ENCODE results near the gene MINK1. TPM values are rescaled to one million over a fixed set of nuclear protein-coding genes. Genes with fewer than 3 reads are reported as not detected.

MINK1 gene
- total RNA-seq, 1 donor from 2014 or later, result 117 TPM

DNA sequence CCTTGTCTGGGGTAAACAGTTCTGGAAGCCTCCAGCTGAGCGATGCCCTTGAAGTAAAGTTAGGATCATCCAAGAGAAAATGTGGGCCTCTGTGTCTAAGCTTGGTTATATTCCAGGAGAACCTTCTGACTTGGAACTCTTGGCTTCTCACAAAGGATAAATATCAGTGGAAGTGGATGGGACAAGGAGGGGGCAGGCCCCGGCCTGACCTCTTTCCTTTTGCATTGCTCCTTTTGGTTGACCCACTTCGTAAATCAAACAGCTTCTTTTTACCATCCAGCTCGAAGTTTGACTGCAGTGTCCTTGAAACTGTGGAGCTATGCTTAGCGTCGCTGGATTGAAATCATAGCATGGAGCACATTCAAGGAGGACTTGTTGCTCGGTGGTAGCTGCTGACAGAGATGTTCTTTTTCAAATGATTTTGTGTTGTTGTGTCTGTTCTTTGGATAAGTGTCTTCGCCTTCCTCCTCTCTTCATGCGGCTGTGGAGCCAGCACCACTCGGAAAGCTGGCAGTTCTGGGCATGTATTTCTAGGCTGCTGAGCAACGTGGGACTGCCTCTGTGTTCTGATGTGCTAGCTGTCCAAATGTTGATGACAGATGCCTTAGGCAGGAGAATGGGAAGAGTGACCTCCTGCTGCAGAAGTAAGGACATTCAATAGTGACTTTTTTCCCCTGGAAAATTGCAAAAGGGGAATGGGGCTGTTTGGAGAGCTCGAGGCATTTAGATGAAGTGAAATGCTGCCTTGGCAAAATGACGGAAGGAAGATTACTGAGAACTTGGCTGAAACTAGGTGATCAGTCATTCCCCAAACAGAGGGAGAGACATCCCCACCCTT lies 4.5 kb downstream of the MINK1 start:
- DNase-seq (ENCODE audit: low spot score in 2 of 2, unreplicated experiment in 2 of 2), result no peak
- Mint-ChIP-seq H3K4me1 (peaks cover 48% of the 10 kb centered on the region), H3K27ac (peak overlapping the region; percentile 58), H3K27me3 (ENCODE audit: low read depth) (no peaks in the 10 kb centered on the region), H3K9me3 (no peaks in the 10 kb centered on the region), H3K4me3 (no peak overlapping the region), H3K36me3 (peaks cover 1% of the 10 kb centered on the region)
- TF ChIP-seq, protein P1, sequence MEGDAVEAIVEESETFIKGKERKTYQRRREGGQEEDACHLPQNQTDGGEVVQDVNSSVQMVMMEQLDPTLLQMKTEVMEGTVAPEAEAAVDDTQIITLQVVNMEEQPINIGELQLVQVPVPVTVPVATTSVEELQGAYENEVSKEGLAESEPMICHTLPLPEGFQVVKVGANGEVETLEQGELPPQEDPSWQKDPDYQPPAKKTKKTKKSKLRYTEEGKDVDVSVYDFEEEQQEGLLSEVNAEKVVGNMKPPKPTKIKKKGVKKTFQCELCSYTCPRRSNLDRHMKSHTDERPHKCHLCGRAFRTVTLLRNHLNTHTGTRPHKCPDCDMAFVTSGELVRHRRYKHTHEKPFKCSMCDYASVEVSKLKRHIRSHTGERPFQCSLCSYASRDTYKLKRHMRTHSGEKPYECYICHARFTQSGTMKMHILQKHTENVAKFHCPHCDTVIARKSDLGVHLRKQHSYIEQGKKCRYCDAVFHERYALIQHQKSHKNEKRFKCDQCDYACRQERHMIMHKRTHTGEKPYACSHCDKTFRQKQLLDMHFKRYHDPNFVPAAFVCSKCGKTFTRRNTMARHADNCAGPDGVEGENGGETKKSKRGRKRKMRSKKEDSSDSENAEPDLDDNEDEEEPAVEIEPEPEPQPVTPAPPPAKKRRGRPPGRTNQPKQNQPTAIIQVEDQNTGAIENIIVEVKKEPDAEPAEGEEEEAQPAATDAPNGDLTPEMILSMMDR (IDR thresholded peaks at IDR 0.05; ENCODE audit: unreplicated experiment), result no peak

DNA sequence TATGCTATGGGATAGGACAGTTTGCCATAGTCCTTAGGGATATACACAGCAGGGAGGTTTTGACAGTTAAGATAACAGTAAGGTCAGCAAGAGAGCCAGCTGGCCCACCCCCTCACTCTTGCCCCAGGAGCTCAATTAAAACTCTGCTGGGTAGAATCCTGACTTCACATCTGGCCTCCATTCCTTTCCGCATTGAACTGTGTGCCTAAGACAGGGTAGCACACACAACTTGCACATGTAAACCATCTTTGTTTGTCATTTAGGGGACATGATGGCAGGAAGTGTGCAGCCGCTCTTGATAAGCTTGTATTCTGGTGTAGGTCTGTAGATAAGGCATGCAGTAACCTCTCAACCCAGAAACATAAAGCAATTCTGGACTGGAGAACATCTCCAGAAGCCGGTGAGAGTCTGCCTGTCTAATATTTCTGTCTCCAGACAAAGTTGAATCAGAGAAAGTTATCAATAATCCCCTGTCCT lies 5.2 kb downstream of the MINK1 start:
- H3K27me3 Mint-ChIP-seq (ENCODE audit: low read depth), result no peaks in the 10 kb centered on the region
- TF ChIP-seq, protein P1 (IDR thresholded peaks at IDR 0.05; ENCODE audit: unreplicated experiment), result no peak
- no peak for DNase-seq (ENCODE audit: low spot score in 2 of 2, unreplicated experiment in 2 of 2)
- H3K4me1 Mint-ChIP-seq, result peaks cover 48% of the 10 kb centered on the region
- H3K4me3 Mint-ChIP-seq, result no peak overlapping the region
- H3K9me3 Mint-ChIP-seq, result no peaks in the 10 kb centered on the region
- H3K27ac Mint-ChIP-seq, result peak overlapping the region; percentile 58
- H3K36me3 Mint-ChIP-seq, result peaks cover 1% of the 10 kb centered on the region

DNA sequence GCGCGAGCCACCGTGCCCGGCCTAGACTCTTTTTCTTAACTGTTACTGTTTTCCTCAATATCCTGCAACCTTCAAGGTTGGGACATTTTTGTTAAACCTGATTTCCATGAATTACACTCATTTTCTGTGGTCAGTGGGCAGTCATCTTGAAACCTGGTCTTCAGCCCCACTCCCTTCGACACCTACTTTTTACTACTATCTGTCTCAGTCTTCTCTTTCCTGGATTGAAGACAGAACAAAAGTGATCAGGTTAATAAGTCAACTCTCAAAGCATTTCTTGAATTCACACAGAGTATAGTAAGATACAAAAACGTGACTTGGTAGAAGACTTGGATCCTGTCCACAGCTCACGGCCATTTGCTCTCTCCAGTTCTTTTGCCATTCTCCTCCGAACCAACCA lies 6.1 kb downstream of the MINK1 start:
- no peak for DNase-seq (ENCODE audit: low spot score in 2 of 2, unreplicated experiment in 2 of 2)
- H3K27ac Mint-ChIP-seq, result peak overlapping the region; percentile 61
- no peaks in the 10 kb centered on the region for H3K27me3 Mint-ChIP-seq (ENCODE audit: low read depth)
- peaks cover 43% of the 10 kb centered on the region for H3K4me1 Mint-ChIP-seq
- H3K36me3 Mint-ChIP-seq, result peaks cover 2% of the 10 kb centered on the region
- no peaks in the 10 kb centered on the region for H3K9me3 Mint-ChIP-seq
- TF ChIP-seq, protein P1 (IDR thresholded peaks at IDR 0.05; ENCODE audit: unreplicated experiment), result no peak
- H3K4me3 Mint-ChIP-seq, result no peak overlapping the region

DNA sequence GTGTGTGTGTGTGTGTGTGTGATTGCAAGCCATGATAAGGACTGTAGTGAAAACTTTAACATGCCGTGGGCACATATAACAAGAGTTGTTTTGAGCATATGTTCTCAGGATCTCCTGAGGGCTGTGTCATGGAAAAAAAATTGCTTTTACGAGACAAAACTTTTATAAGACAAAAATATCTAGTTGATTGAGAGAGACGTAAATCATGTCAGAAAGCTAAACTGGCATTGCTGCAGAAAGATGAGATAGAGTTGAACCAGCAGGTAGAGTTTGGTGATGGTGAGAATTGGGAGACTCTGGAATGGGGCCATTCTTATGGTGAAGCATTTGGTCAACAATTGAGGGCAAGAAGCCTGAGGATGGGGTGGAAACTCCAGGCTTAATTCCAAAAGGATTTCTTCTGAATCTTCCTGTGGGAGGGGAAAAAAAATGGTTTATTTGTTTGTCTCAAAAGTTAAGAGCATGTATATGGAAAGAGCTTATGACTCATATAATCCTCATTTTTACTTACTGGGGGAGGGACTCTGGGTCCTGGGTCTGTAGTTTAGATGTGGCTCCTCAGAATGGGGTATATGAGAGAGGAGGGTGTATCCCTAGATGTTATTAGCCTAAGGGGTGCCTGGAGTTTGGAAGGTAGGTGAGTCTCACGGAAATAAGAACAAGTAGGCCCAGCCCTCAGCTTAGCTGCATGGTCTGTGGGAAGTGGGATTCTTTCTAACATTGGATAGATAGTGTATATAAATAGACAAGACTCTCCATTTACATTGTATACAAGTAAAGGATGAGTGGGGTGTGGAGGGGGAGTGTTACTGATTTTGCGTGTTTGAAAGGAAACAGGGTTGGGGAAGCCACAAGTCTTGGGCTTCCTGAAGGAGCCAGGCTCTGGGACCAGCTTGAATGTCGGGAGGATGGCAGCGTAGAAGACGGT lies 7.1 kb downstream of the MINK1 start:
- DNase-seq (ENCODE audit: low spot score in 2 of 2, unreplicated experiment in 2 of 2), result no peak
- H3K4me3 Mint-ChIP-seq, result no peak overlapping the region
- H3K27ac Mint-ChIP-seq, result peak overlapping the region; percentile 32
- H3K36me3 Mint-ChIP-seq, result peaks cover 11% of the 10 kb centered on the region
- H3K4me1 Mint-ChIP-seq, result peaks cover 33% of the 10 kb centered on the region
- H3K27me3 Mint-ChIP-seq (ENCODE audit: low read depth), result no peaks in the 10 kb centered on the region
- H3K9me3 Mint-ChIP-seq, result no peaks in the 10 kb centered on the region
- TF ChIP-seq, protein P1 (IDR thresholded peaks at IDR 0.05; ENCODE audit: unreplicated experiment), result no peak

DNA sequence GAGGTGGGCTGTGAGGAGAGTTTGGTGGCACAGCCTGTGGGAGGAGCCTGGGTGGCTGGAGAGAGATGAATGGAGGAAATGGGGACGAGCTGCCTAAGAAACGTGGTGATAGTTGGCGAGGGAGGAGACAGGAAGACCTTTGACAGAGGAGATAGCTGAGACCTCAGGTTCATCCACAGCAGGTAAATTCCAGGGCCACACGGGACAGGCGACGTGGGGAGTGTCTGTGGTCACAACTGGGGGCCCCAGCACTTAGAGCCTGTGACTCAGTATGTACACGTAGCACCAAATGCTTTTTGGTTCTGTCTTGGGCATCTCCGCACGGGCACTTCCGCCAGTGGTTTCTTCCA lies 7.7 kb downstream of the MINK1 start:
- TF ChIP-seq, protein P1 (IDR thresholded peaks at IDR 0.05; ENCODE audit: unreplicated experiment), result no peak
- Mint-ChIP-seq H3K4me1 (peaks cover 31% of the 10 kb centered on the region), H3K9me3 (no peaks in the 10 kb centered on the region), H3K4me3 (no peak overlapping the region), H3K36me3 (peaks cover 12% of the 10 kb centered on the region), H3K27ac (no peak overlapping the region), H3K27me3 (ENCODE audit: low read depth) (no peaks in the 10 kb centered on the region)
- DNase-seq (ENCODE audit: low spot score in 2 of 2, unreplicated experiment in 2 of 2), result no peak
